Subcutaneous abdominal adipose tissue (tissue), 5 donors: ENCODE results near the gene NENF.

ENCODE experiments used
- H3K27ac ChIP-seq: one replicate; pipeline ENCODE4 v1.7.0; 2013; ENCODE audit warnings: low read depth, mild to moderate bottlenecking, inconsistent platforms, low read length, moderate library complexity
- H3K27me3 ChIP-seq, 5 donors: one replicate each; pipeline ENCODE4 v1.7.0; 2013; ENCODE audit warnings: low read length in 5 of 5, inconsistent platforms in 1 of 5; ENCODE audit not compliant: control insufficient read depth in 5 of 5, insufficient read depth in 4 of 5
- H3K36me3 ChIP-seq, 5 donors: one replicate each; pipeline ENCODE4 v1.7.0; 2013; ENCODE audit warnings: low read length in 5 of 5; ENCODE audit not compliant: control insufficient read depth in 5 of 5, insufficient read depth in 5 of 5
- H3K4me1 ChIP-seq, 5 donors: one replicate each; pipeline ENCODE4 v1.7.0; 2013; ENCODE audit warnings: low read length in 5 of 5, mild to moderate bottlenecking in 3 of 5, moderate library complexity in 1 of 5; ENCODE audit not compliant: control insufficient read depth in 5 of 5, insufficient read depth in 5 of 5
- H3K4me3 ChIP-seq, 5 donors: one replicate each; pipeline ENCODE4 v1.7.0; 2013; ENCODE audit warnings: low read length in 5 of 5, low read depth in 1 of 5
- H3K9ac ChIP-seq, 5 donors: one replicate each; pipeline ENCODE4 v1.7.0; 2013; ENCODE audit warnings: low read length in 5 of 5, mild to moderate bottlenecking in 4 of 5, moderate library complexity in 3 of 5
- H3K9me3 ChIP-seq, 5 donors: one replicate each; pipeline ENCODE4 v1.7.0; 2013; ENCODE audit warnings: low read length in 5 of 5; ENCODE audit not compliant: control insufficient read depth in 5 of 5
- donor health status: healthy.
- donor health status: healthy.
- donor health status: healthy.
- donor health status: healthy.
- donor health status: healthy.

Gene NENF

DNA sequence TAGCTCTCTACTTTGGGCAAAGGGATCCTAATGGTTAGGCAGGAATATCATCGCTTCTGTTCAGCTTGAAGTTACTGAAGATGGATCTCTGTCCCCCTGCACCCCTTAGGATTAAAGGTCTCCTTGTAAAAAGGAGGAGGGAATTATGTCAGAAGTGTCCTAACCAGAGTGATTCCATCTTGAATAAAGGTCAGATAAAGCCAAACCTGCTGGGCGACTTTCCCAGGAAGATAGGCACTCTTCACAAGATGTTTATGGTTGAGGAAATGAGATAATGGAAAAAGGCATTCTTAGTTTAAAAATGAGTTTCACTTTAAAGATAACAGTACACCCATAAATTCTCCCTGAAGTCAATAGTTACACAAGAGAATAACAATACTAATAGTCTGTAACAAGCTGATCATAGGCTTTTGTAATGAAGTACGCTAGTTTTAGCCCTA is 1.7 kb upstream of the NENF start:
- H3K4me1 ChIP-seq: peaks cover 0 to 19% (median 19%) of the 10 kb centered on the region in 5 donors
- no peak overlapping the region for H3K9ac ChIP-seq
- H3K27ac ChIP-seq: no peak overlapping the region
- H3K4me3 ChIP-seq: no peak overlapping the region
- no peaks in the 10 kb centered on the region for H3K27me3 ChIP-seq
- H3K9me3 ChIP-seq: no peaks in the 10 kb centered on the region
- no peaks in the 10 kb centered on the region for H3K36me3 ChIP-seq

DNA sequence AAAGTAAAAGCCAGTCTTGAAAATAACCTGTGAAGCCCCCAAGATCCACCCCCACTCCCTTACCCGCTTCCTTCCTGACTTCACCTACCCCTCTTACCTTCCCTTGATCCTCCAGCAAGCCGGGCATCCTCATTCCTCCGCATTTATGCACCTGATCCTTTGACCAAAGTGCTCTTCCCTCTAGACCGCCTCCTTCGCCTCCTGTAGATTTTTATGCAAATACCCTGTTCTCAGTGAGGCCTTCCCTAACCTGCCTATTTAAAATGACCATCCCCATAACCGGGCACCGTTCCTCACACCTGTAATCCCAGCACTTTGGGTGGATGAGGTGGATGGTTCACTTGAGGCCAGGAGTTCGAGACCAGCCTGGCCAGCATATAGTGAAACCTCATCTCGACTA is 1.1 kb upstream of the NENF start:
- no peak overlapping the region for H3K9ac ChIP-seq
- peaks cover 0 to 19% (median 19%) of the 10 kb centered on the region in 5 donors for H3K4me1 ChIP-seq
- H3K9me3 ChIP-seq: no peaks in the 10 kb centered on the region
- H3K27me3 ChIP-seq: no peaks in the 10 kb centered on the region
- no peak overlapping the region for H3K4me3 ChIP-seq
- H3K27ac ChIP-seq: no peak overlapping the region
- H3K36me3 ChIP-seq: no peaks in the 10 kb centered on the region

DNA sequence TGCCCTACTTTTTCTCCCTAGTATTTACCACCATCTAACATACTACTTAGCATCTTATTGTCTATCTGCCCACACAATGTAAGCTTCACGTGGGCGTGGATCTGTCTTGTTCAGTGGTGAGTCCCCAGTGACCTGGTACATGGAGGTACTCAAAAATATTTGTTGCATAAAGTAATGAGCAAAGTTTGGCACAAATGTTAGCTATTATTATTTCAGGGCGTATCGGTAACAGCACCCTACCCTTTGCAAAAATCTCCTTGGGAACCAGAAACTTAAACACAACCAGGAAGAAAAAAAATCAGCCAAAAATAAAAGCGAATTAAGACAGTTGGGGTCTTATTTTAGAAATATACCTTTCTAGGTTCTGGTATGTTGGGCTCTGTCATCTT is 454 bp upstream of the NENF start:
- H3K27me3 ChIP-seq: no peaks in the 10 kb centered on the region
- peak overlapping the region; percentile 32 for H3K27ac ChIP-seq

DNA sequence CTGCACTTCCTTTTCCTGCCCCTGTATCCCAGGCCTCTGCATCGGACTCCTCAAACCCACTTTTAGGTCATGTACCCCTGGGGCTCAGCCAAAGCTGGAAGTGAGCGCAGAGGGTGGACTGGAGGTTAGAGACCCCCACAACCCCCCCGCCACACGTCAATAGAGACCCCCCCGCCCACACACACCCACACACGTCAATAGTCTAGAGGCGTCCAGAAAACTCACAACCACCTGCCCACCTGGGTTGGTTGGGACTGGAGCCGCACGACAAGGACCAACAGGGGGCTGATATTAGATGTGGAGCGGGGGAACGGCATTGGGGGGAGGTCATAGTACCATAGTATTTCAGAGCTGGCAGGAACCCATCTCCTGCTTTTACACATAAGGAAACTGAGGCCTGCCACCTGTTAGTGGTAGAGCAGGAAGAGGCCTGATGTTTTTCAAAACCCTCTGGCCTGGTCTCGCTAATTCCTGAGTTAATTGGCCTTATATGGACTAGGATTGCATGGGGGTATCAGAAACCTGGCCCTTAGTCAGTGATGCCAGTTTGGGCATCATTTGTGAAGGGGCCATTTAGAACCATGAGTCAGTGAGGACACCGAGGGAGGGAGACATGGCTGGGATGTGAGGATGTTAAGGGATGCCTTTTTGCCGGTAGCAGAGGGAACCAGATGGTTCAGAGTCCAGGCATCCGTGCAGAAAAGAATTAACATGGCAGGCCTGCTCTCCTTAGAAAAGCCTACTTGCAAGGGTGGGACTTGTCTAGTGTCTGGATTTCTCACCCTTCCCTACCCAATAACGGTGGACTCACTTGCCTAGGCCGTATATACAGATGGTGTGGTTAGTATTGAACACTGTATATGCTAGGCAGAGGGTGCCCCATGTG is 1.1 kb downstream of the NENF start:
- peak overlapping the region; percentile 38 for H3K27ac ChIP-seq
- no peaks in the 10 kb centered on the region for H3K36me3 ChIP-seq
- peaks cover 0 to 19% (median 19%) of the 10 kb centered on the region in 5 donors for H3K4me1 ChIP-seq
- no peaks in the 10 kb centered on the region for H3K9me3 ChIP-seq
- peak overlapping the region; percentile 75 to 83 (median 79) for H3K4me3 ChIP-seq
- H3K27me3 ChIP-seq: no peaks in the 10 kb centered on the region
- peak overlapping the region; percentile 57 to 92 (median 81) for H3K9ac ChIP-seq

More for the DNA sequence above, 454 bp upstream of the NENF start:
- peak overlapping the region in 4 of 5 donors; percentile 44 to 83 (median 75) for H3K9ac ChIP-seq
- no peaks in the 10 kb centered on the region for H3K36me3 ChIP-seq
- peak overlapping the region; percentile 63 to 80 (median 78) for H3K4me3 ChIP-seq
- peaks cover 0 to 19% (median 19%) of the 10 kb centered on the region in 5 donors for H3K4me1 ChIP-seq
- H3K9me3 ChIP-seq: no peaks in the 10 kb centered on the region

DNA sequence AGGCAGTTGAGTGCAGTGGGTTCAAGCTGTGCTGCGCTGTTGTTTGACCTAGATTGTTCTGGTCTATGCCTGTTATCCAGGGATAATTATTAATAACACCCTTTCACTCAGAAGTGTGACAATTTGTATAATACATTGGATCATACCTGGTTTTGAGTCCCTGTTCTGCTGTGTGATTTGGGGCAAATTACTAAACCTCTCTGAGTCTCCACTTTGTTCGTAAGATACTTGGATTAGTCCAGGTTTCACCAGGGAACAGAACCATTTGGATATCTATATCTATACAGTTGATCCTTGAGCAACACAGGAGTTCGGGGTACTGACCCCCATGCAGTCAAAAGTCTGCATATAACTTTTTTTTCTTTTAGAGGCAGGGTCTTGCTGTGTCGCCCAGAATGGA is 2.3 kb downstream of the NENF start:
- Histone ChIP-seq H3K27me3 (no peaks in the 10 kb centered on the region), H3K4me1 (peaks cover 0 to 19% (median 19%) of the 10 kb centered on the region in 5 donors), H3K4me3 (no peak overlapping the region), H3K36me3 (no peaks in the 10 kb centered on the region), H3K9ac (no peak overlapping the region), H3K27ac (no peak overlapping the region), H3K9me3 (no peaks in the 10 kb centered on the region)

DNA sequence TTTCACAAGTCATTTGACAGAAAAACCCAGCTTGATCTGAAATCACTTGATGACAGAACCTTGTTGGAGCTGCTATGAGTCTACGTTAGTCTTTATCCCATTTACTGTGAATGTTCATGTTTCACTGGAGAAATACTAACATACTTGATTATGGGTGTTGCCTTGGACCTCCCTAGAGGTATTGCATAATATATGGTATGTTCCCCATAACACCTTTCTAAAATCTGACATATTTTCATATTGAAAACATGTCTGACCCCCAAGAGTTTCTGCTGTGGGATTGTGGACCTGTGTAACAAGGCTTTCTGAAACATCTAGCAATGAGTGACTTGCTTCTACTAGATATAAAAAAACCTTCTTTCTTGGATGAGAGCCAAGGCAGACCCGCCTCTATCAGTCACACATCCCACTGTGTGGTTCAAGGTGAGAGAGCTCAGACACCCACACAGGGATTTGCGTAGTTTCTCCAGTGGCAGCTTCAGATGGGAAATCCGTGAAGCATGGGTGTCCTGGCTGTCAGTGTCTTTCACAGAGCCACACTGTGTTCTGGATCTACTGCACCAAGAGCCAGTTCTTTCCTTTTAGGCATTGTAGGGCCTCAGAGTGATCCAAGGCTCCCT is 4.6 kb downstream of the NENF start:
- Histone ChIP-seq H3K4me1 (peaks cover 0 to 17% (median 16%) of the 10 kb centered on the region in 5 donors), H3K36me3 (no peaks in the 10 kb centered on the region), H3K9me3 (no peaks in the 10 kb centered on the region), H3K4me3 (no peak overlapping the region), H3K27me3 (no peaks in the 10 kb centered on the region), H3K9ac (no peak overlapping the region), H3K27ac (no peak overlapping the region)

DNA sequence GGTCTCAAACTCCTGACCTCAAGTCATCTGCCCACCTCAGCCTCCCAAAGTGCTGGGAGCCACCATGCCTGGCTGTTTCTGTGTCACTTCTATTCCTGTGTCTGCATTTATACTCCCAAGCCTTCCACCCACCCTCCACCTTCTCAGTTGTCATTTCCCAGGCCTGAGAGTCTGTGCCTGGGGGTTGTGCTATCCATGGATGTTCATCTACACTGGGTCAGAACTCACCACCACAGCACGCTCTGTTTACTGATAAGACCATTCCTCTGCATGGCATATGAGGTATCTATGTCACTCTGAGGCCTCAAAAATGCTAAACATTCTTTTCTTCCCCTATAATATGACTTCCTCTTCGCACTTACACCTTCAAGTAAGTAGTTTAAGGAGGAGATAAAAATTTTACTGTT is 6.1 kb downstream of the NENF start:
- Histone ChIP-seq H3K27ac (no peak overlapping the region), H3K4me3 (no peak overlapping the region), H3K27me3 (no peaks in the 10 kb centered on the region), H3K4me1 (peaks cover 0 to 9% (median 7%) of the 10 kb centered on the region in 5 donors), H3K9ac (no peak overlapping the region), H3K36me3 (peaks cover 0 to 6% (median 0%) of the 10 kb centered on the region in 5 donors), H3K9me3 (no peaks in the 10 kb centered on the region)

DNA sequence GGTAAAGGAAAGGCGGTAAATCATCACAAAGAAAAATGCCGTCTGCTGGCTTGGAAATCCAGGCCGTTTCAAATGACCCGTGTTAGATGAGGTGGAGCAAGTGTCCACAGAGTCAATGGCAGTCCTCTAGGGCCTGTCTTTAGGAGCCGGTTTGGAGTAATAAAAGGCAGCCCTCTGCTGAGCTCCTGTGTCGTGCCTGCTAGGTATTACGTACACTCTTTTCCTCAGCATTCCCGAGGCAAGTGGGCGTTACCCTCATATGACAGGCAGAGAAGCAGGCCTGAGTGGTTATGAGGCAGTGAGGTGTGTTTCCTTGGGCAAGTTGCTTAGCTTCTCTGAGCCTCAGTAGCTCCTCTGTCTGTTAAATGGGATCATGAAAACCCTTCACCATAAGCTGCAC is 7.7 kb downstream of the NENF start:
- no peak overlapping the region for H3K9ac ChIP-seq
- H3K27me3 ChIP-seq: no peaks in the 10 kb centered on the region
- no peaks in the 10 kb centered on the region for H3K4me1 ChIP-seq
- peaks cover 0 to 17% (median 10%) of the 10 kb centered on the region in 5 donors for H3K36me3 ChIP-seq
- no peak overlapping the region for H3K4me3 ChIP-seq
- H3K9me3 ChIP-seq: no peaks in the 10 kb centered on the region
- H3K27ac ChIP-seq: no peak overlapping the region

DNA sequence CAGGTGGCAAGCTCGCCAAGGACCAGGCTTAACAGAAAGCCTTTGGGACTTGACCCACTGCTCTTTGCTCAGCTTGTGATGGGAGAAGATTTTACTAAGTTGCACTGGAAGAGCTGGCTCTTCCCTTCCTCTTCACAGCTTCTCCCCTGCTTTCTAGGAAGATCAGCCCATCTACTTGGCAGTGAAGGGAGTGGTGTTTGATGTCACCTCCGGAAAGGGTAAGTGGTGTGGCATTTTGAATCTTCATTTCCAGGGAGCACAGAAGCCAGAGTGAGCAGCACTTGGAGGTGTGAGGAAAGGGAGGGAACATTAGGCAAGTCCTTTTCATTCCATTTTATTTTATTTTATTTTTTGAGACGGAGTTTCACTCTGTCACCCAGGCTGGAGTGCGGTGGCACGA is 9.7 kb downstream of the NENF start:
- no peak overlapping the region for H3K9ac ChIP-seq
- no peak overlapping the region for H3K4me3 ChIP-seq
- no peaks in the 10 kb centered on the region for H3K9me3 ChIP-seq
- no peaks in the 10 kb centered on the region for H3K27me3 ChIP-seq
- no peaks in the 10 kb centered on the region for H3K4me1 ChIP-seq
- H3K36me3 ChIP-seq: peaks cover 0 to 26% (median 23%) of the 10 kb centered on the region in 5 donors
- no peak overlapping the region for H3K27ac ChIP-seq

DNA sequence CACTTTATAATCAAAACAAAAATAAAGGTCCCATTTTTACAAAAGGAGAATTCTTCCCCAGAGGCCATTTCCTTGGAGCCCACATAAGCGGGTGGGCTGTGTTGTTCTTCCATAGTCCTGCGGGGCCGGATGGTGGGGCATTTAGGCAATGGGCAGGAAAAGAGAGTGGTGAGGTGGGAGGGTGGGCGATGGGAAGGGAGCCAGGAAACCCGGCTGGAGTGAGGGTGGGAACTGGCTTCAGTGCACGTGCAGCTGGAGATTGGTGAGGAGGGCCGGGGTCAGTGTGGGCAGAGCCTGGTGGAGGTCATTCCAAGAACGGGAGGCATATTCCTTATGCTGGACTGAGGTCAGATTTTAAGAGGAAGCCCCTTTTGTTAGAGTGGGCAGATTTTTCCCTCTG is 13.6 kb downstream of the NENF start:
- H3K4me1 ChIP-seq: peaks cover 0 to 3% (median 0%) of the 10 kb centered on the region in 5 donors
- H3K36me3 ChIP-seq: peaks cover 0 to 26% (median 23%) of the 10 kb centered on the region in 5 donors
- H3K27me3 ChIP-seq: no peaks in the 10 kb centered on the region
- H3K27ac ChIP-seq: no peak overlapping the region
- no peak overlapping the region for H3K9ac ChIP-seq
- H3K4me3 ChIP-seq: no peak overlapping the region
- H3K9me3 ChIP-seq: no peaks in the 10 kb centered on the region
